ENCODE measurements around the gene ACVRL1. TPM values are rescaled to one million over a fixed set of nuclear protein-coding genes. Genes with fewer than 3 reads are reported as not detected.

ACVRL1 gene
- total RNA-seq, 1 donor from 2014 or later, result 0.46 TPM

GRCh38 chr12:51890133-51890464 is 17.2 kb upstream of the ACVRL1 start:
- Mint-ChIP-seq H3K9me3 (no peaks in the 10 kb centered on the region), H3K4me1 (ENCODE audit: unreplicated experiment) (peaks cover 20% of the 10 kb centered on the region), H3K27me3 (peaks cover 2% of the 10 kb centered on the region), H3K36me3 (no peaks in the 10 kb centered on the region), H3K4me3 (no peak overlapping the region), H3K27ac (no peak overlapping the region)
- no peak for TF ChIP-seq CTCF (conservative IDR thresholded peaks at IDR 0.05)
- no peak for DNase-seq (ENCODE audit: extremely low spot score, unreplicated experiment)

- Mint-ChIP-seq H3K36me3 (no peaks in the 10 kb centered on the region), H3K4me1 (ENCODE audit: unreplicated experiment) (peaks cover 23% of the 10 kb centered on the region), H3K9me3 (no peaks in the 10 kb centered on the region), H3K4me3 (no peak overlapping the region), H3K27ac (no peak overlapping the region), H3K27me3 (peaks cover 2% of the 10 kb centered on the region)
- no peak for DNase-seq (ENCODE audit: extremely low spot score, unreplicated experiment)
- no peak for TF ChIP-seq CTCF (conservative IDR thresholded peaks at IDR 0.05)
Measured at GRCh38 chr12:51890511-51891171, 16.7 kb upstream of the ACVRL1 start.

- no peak for DNase-seq (ENCODE audit: extremely low spot score, unreplicated experiment)
- Mint-ChIP-seq H3K27ac (no peak overlapping the region), H3K4me1 (ENCODE audit: unreplicated experiment) (peaks cover 16% of the 10 kb centered on the region), H3K36me3 (no peaks in the 10 kb centered on the region), H3K4me3 (no peak overlapping the region), H3K9me3 (no peaks in the 10 kb centered on the region), H3K27me3 (peaks cover 6% of the 10 kb centered on the region)
- peak; percentile 72 for TF ChIP-seq CTCF (conservative IDR thresholded peaks at IDR 0.05)
Measured at GRCh38 chr12:51891843-51892242, 15.5 kb upstream of the ACVRL1 start.

- H3K4me3 Mint-ChIP-seq, result no peak overlapping the region
- peaks cover 11% of the 10 kb centered on the region for H3K4me1 Mint-ChIP-seq (ENCODE audit: unreplicated experiment)
- no peak for TF ChIP-seq CTCF (conservative IDR thresholded peaks at IDR 0.05)
- no peaks in the 10 kb centered on the region for H3K9me3 Mint-ChIP-seq
- peaks cover 6% of the 10 kb centered on the region for H3K27me3 Mint-ChIP-seq
- no peaks in the 10 kb centered on the region for H3K36me3 Mint-ChIP-seq
- H3K27ac Mint-ChIP-seq, result no peak overlapping the region
- DNase-seq (ENCODE audit: extremely low spot score, unreplicated experiment), result no peak
Measured at GRCh38 chr12:51893786-51894185, 13.5 kb upstream of the ACVRL1 start.

- DNase-seq (ENCODE audit: extremely low spot score, unreplicated experiment), result no peak
- no peaks in the 10 kb centered on the region for H3K36me3 Mint-ChIP-seq
- H3K27ac Mint-ChIP-seq, result no peak overlapping the region
- no peak overlapping the region for H3K4me3 Mint-ChIP-seq
- no peak for TF ChIP-seq CTCF (conservative IDR thresholded peaks at IDR 0.05)
- peaks cover 11% of the 10 kb centered on the region for H3K4me1 Mint-ChIP-seq (ENCODE audit: unreplicated experiment)
- H3K9me3 Mint-ChIP-seq, result no peaks in the 10 kb centered on the region
- peaks cover 6% of the 10 kb centered on the region for H3K27me3 Mint-ChIP-seq
Measured at GRCh38 chr12:51895378-51896135, 11.7 kb upstream of the ACVRL1 start.

Measured in type B pancreatic cell (in vitro differentiated cells).